Measurements from ENCODE around the gene PIP4K2A.

DNA sequence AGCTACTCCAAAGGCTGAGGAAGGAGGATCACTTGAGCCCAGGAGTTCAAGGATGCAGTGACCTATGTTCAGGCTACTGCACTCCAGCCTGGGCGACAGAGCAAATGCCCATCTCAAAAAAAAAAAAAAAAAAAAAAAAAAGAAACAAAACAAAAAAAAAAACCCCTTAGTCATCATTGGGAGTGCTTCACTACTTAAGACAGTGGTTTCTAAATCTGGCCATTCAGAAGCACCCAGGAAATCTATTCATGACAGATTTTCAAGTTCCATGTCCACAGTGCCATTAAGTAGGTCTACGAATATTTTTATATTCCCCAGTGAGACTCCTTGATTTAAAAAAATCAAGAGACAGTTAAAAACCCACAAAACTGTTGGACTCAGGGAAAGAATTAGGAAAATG, 182.9 kb downstream of the PIP4K2A start:
- TF ChIP-seq TARDBP (IDR thresholded peaks at IDR 0.05) (no peak), BHLHE40 (IDR thresholded peaks at IDR 0.05; ENCODE audit: borderline replicate concordance) (no peak), FOXM1 (IDR thresholded peaks at IDR 0.05; ENCODE audit: borderline replicate concordance) (no peak), SUZ12 (IDR thresholded peaks at IDR 0.05) (no peak)

Data from HEK293T (cell line).